H1 (cell line): ENCODE data around the gene PBX3.

Experiments
- CEBPB ChIP-seq: IDR thresholded peaks from 2 replicates; pipeline ENCODE4 v1.6.1; 2012; ENCODE audit warnings: low read depth, low read length
- CTCF ChIP-seq, 3 experiments: IDR thresholded peaks; 1 replicate in 2 of 3; 2 replicates in 1 of 3; pipeline versions ENCODE4 v1.5.1 to v1.6.1; 2011; ENCODE audit warnings: low read length in 3 of 3, mild to moderate bottlenecking in 3 of 3, inconsistent platforms in 2 of 3, low read depth in 1 of 3, moderate library complexity in 1 of 3; ENCODE audit not compliant: insufficient read depth in 1 of 3; ENCODE audit errors: control extremely low read depth in 1 of 3
- NRF1 ChIP-seq: IDR thresholded peaks from 2 replicates; pipeline ENCODE4 v1.6.1; 2011; ENCODE audit warnings: mild to moderate bottlenecking, low read depth, low read length, improper control_type of control experiment
- POLR2A ChIP-seq, 2 experiments: IDR thresholded peaks; 1 replicate in 1 of 2; 2 replicates in 1 of 2; pipeline ENCODE4 v1.6.1; 2011; ENCODE audit warnings: low read depth in 2 of 2, low read length in 2 of 2, mild to moderate bottlenecking in 2 of 2; ENCODE audit errors: control extremely low read depth in 1 of 2
- POLR2AphosphoS5 ChIP-seq: IDR thresholded peaks from 2 replicates; pipeline ENCODE4 v1.6.1; 2011; ENCODE audit warnings: low read depth, low read length
- RAD21 ChIP-seq, 2 experiments: IDR thresholded peaks in 1 of 2; conservative IDR thresholded peaks in 1 of 2; 2 replicates each; pipeline ENCODE4 v1.6.1; 2011; ENCODE audit warnings: low read depth in 2 of 2, low read length in 2 of 2, improper control_type of control experiment in 1 of 2, inconsistent platforms in 1 of 2, mild to moderate bottlenecking in 1 of 2, moderate library complexity in 1 of 2
- SP1 ChIP-seq: IDR thresholded peaks from 2 replicates; pipeline ENCODE4 v1.6.1; 2011; ENCODE audit warnings: low read depth, low read length
- TAF1 ChIP-seq: IDR thresholded peaks from 2 replicates; pipeline ENCODE4 v1.6.1; 2011; ENCODE audit warnings: mild to moderate bottlenecking, low read depth, low read length

GRCh38 chr9:125959315-125959714 is 212.1 kb downstream of the PBX3 start:
- TF ChIP-seq CTCF (IDR thresholded peaks at IDR 0.05; ENCODE audit: control extremely low read depth in 1 of 3, insufficient read depth in 1 of 3, low read depth in 1 of 3, low read length in 3 of 3) (no peak), RAD21 (IDR thresholded peaks at IDR 0.05 in 1 of 2, conservative IDR thresholded peaks at IDR 0.05 in 1 of 2; ENCODE audit: low read depth in 2 of 2, low read length in 2 of 2) (no peak), POLR2AphosphoS5 (no peak), POLR2A (IDR thresholded peaks at IDR 0.05; ENCODE audit: control extremely low read depth in 1 of 2, low read depth in 2 of 2, low read length in 2 of 2) (no peak), NRF1 (no peak), SP1 (no peak), TAF1 (no peak), CEBPB (no peak)
